NCI-H526 treated with DMSO at 0.1 percent for 48 hours (cell line): ENCODE measurements around the gene TMEM89.

Experiments used
- DNase-seq: peaks from one replicate; lab custom pipeline; 2025; lab: John Stamatoyannopoulos, UW

The TMEM89 gene

GRCh38 chr3:48621461-48621869, at the start of gene TMEM89:
Gene TMEM89 (minus strand): TSS chr3:48621769. CDS start chr3:48621756, 13 bp downstream.
- no peak for DNase-seq

- no peak for DNase-seq
These were observed 43.4 kb upstream of the TMEM89 start for GRCh38 chr3:48664929-48665328.

GRCh38 chr3:48664313-48664644, 42.7 kb upstream of the TMEM89 start:
- no peak for DNase-seq

DNA sequence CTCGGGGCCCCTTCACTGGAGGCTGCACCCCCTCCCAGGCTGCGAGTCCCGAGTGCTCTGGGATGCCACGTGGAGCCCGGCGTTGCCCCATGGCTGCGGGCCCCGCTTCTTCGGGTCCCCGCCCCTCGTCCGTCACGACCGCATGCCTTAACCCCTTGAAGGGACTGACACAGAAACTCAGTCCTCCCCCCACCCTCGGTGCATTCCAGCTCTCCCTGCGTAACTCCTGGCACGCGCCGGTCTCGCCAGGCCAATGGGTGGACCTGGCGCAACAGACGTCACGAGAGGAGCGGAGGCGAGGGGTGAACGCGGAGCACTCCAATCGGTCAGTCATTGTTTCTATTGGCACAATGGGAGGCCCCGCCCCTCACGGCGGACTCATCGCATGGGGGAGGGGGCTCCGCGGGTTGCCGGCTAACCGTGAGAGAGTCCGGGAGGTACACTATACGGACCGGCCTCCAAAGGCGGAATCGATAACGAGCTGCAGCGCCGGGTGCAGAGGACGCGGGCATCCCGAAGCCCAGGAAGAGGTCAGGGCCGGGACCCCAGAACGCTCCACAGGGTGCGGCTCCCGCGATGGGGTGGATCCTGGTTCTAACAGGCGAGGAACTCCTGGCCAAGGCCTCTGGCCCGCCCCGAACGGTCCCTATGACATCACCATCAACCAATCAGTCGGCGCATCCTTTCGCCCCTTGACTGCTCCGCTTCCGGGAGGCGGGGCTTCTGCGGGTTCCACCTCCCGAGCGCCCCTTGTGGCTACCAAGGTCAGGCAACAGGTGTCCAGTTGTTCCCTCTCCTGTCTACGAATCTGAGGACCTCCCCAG, 42.1 kb upstream of the TMEM89 start:
- DNase-seq: peak; percentile 93

- peak; percentile 68 for DNase-seq
These were observed 41.4 kb upstream of the TMEM89 start, which contains the start of gene CELSR3 for GRCh38 chr3:48662753-48663488. Gene CELSR3 (minus strand): TSS chr3:48662886. CDS start chr3:48662634, 252 bp downstream.

GRCh38 chr3:48662145-48662752, 40.7 kb upstream of the TMEM89 start:
- no peak for DNase-seq

DNA sequence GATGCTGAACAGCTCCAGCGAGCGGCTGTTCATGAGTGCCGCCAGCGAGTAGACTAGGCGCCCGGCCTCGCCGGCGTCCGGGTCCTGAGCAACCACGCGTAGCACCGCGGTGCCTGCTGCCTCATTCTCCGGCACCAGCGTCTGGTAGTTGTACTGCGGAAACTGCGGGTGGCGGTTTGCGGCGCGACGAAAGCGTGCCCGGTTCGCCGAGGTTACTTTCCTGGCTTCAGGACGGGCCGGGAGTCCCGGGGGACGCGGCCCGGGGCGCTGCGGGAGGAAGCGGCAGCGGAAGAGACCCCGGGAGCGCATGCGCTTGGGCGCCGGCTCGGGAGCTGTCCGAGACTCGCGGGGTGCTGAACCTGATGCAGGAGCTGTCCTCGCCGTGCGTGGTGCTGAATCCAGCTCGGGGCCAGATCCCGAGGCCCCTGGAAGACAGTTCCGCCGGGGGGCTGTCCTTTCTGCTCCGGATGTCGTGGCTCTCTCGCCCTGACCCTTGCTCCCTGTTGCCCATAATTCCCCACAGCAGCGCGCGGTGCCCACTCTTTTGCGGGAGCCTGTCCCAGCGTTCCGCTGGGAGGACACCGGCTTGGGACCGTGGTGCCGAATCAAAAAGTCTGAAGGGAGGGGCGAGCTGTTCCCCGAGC, 40.1 kb upstream of the TMEM89 start:
- no peak for DNase-seq

GRCh38 chr3:48660800-48661400, 39.3 kb upstream of the TMEM89 start:
- DNase-seq: no peak

DNA sequence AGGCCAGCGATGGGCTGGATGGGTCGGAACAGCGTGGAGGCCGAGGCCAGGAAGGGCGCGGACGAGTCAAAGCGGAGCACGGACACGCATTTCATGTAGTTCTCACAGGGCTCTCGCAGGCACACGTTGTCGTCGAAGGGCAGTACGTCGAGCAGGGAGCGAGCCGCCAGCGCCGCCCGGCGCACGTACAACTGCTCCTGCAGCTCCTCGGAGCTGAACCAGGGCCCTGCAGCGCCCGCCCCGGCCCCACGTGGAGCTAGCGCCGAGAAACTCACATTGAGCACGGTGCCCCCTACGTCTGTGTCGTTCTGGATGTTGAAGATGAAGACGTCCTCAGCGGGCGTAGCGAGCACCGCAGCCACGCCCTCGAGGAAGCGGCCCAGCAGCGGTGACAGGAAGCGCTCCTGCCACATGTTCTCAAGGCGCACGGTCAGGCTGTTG, 35.3 kb upstream of the TMEM89 start:
- DNase-seq: no peak

DNA sequence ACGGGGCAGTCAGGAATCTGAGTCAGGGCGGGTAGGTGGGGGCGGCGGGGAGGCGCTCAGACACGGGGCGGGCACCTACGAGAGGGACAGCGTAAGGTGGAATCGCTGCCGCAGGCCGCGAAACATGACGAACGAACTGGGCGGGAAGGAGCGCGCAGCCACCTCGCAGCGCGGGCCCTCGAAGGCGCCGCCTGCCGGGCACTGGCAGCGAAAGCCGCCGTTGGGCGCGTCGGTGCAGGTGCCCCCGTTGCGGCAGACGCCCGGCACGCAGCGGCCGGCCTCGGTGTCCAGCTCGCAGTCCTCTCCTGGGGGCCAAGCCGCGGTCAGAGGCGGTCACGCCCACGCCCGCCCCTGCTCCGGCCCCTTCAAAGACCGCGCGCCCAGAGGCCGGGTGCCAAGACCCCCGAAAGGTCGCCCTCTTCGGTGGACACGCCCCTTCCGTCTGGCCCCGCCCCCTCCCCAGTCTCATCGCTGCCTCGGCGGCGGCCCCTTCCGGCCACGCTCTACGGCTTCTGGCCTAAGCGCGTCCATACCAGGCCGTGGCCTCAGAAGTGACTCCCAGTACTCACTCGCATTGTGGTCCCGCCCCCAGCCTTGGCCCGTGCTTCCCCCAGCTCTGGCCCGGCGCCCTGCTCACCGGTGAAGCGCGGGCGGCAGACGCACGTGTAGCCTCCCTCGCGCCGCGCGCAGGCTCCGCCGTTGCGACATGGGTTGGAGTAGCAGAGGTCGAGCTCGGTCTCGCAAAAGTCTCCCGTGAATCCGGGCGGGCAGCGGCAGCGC, 34.7 kb upstream of the TMEM89 start:
- no peak for DNase-seq

DNA sequence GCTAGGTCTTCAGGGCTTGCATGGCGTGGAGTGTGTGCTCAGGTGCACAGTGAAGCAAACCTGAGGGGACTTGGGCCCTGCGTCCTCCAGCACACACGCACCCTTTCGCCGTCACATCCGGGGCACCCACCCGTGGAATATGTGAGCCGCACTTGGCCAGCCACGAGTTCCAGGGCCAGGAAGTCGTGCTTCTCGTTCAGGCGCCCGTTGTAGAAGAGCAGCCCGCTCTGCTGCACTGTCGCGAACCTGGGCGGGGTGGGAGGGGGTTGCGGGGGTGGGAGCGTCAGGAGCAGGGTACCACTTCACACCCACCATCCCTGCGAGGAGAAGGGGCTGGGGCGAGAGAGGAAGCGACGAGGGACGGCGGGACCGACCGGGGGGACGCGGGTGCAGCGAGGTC, 34.0 kb upstream of the TMEM89 start:
- DNase-seq: no peak

- DNase-seq: no peak
These were observed 33.5 kb upstream of the TMEM89 start for GRCh38 chr3:48655063-48655462.

GRCh38 chr3:48652923-48653715, 31.6 kb upstream of the TMEM89 start:
- no peak for DNase-seq

DNA sequence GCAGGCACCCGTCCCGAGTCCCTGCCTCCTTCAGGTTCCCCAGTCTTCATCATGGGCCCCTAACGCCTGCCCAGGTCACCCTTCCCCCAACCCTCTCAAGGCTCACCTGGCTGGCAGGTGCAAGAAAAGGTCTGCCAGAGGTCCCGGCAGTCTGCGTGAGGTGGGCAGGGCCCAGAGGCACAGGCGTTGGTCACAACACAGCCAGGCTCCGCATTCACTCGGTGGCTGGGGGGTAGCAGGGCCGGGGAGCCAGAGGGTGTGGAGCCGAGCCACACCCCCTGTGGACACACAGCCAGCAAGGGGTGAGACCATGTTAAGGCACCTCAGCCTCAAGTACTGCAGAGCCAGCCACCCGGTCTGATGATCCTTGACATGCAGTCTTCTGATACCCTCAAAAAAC, 30.2 kb upstream of the TMEM89 start:
- DNase-seq: no peak

GRCh38 chr3:48650723-48651122, 29.2 kb upstream of the TMEM89 start:
- no peak for DNase-seq

DNA sequence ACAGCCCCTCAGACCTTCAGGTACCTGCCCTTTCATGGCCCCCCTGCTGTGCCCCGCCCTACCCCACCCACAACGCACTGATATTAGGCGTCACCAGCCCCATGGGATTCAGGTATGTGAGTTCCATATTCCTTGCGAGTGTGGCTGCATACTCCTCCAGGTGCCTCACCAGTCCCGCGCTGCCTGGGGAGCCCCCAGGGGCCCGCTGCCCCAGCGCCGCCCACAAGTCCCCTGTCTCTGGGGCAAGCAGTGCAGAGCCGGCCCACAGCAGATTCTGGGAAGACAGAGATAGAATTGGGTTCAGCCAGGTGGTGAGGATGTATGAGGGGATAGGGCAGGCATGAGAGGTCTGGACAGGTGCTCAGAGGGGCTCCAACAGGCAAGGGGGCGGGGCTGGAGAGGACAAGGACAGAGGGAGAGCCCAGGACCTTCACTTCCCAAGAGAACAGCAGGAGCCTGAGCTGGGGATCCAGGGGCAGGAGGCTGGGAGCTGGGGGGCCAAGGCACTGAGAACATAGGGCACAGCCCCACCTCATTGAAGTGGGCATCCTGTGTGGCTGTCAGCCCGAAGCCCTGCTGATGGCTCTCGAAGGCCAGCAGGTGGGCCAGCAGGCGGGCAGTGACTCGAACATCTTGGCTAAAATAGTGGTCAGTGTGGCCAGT, 26.8 kb upstream of the TMEM89 start:
- no peak for DNase-seq

GRCh38 chr3:48647714-48648113, 26.1 kb upstream of the TMEM89 start:
- DNase-seq: no peak

DNA sequence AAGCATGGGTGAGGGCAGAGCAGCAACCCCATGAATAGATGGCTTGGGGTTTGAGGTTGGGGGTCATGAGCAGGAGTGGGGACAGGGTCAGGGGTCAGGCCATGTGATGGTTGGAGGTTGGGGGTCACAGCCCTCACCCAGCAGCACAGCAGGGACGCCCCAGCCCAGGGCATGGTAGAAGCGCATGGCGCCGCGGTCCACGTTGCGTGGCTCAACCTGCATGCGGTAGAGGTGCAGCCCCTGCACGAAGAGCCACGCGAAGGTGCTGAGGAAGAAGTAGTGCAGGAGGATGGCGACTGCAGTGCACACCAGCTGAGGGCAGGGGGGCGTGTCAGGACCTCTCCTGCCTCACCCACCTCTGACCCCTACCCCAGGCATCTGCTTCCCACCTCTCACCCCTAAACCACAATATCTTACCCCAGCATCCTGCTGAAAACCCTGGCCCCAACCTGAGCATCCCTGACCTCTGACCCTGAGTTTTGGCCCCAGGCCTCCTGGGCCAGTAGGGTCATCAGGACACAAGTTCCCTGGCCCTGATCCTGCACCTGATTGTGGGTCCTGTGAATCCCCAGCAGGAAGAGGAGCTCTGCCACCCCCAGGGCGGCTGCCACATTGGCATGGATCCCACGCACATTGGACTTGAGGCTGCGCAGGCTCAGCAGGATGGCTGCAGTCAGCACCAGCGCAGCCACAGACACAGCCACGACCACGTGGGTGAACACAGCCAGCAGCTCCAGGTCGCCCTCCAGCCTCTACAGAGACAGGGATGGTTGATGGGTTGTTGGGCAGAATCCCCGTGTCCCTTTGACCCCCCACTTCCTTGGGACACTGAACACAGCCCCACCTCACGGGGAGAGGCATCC, 23.6 kb upstream of the TMEM89 start:
- no peak for DNase-seq

GRCh38 chr3:48642605-48643004, 21.0 kb upstream of the TMEM89 start:
- no peak for DNase-seq
